Activated naive CD4-positive, alpha-beta T cell treated with anti-CD3 and anti-CD28 coated beads, Interleukin-2, amount 50 U/mL, for 16 hours (primary cell): Measurements from ENCODE around the gene SCMH1.

Experiments
- DNase-seq: peaks from one replicate; pipeline ENCODE4 v3.0.0-alpha.2; 2020

SCMH1 gene

GRCh38 chr1:41078193-41078592, 163.9 kb downstream of the SCMH1 start:
- DNase-seq = no peak

DNA sequence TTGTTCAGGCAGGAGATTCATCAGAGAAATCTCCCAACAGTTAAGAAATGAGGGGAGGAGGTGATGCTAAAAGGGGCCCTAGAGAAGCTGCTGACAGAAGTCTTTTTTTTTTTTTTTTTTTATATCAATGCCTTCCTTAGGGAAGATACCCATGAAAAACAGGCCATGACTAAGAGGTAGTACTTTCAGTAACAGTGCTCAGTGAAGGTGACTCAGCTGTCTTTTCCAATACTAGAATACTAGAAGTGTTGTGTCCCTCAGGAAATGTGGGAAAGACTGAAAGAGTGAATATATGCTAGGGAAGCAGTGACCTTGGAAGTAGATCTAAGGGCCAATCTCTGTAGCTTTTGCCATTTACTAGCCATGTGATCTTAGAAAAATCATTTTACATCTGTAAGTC, 168.1 kb downstream of the SCMH1 start:
- no peak for DNase-seq

GRCh38 chr1:41072051-41072450, 170.1 kb downstream of the SCMH1 start:
- DNase-seq = no peak

- DNase-seq = no peak
These were observed 185.2 kb downstream of the SCMH1 start for GRCh38 chr1:41056907-41057306.

DNA sequence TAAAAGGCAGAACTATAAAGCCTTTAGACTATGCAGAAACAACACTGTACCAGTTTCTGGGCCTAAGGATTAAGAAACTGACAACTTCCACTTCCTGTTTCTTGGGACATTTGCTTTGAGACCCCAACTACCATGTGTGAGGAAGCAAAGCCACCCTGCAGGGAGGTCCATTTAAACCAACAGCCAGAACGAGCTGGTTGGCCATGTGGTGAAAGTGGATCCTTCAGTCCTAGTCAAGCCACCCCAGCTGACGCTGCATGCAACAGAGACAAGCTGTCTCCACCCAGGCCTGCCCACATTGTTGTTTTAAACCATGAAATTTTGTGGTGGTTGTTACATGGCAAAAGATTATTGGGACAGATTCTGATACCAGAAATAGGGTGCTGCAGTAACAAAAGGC, 188.8 kb downstream of the SCMH1 start:
- no peak for DNase-seq

- DNase-seq = no peak
These were observed 191.1 kb downstream of the SCMH1 start for GRCh38 chr1:41051022-41051421.

DNA sequence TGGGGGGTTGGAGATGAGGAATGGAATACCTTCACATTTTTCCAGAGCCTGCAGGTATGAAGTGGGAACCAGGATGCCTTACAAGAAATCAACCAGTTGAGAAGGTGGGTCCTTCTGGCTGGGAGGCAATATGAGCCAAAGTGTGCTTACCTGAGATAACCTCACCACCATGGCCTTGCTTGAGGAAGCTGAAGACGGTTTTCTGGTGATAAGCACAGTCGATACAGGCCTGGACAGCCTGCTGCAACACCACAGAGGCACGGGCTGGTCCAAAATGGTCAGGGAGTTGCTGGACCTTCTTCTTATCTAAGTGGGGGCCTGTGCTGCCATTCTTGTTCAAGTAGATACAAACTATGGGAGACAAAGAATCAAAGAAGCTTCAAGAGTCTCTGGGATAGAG, 193.6 kb downstream of the SCMH1 start:
- DNase-seq = no peak

GRCh38 chr1:41046347-41046775, 195.7 kb downstream of the SCMH1 start:
- DNase-seq = no peak

DNA sequence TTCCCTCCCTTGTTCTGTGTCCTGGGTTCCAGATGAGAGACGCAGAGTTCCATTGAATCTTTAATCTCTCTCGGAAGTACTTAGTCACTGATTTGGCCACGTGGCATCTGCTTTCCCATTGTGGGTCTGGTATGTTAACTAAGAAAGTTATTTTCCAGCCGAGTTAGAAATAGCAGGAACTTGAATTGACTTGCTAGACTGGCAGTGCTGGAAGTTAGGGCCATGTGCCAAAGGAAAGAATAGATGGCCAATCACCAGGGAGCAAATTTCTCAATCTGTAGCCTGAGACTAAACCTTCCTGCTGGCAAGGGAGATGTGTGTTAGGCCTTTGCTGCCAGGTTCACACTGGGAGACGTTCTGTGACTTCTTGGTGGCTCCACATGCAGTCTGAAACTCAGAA, 196.4 kb downstream of the SCMH1 start:
- no peak for DNase-seq

DNA sequence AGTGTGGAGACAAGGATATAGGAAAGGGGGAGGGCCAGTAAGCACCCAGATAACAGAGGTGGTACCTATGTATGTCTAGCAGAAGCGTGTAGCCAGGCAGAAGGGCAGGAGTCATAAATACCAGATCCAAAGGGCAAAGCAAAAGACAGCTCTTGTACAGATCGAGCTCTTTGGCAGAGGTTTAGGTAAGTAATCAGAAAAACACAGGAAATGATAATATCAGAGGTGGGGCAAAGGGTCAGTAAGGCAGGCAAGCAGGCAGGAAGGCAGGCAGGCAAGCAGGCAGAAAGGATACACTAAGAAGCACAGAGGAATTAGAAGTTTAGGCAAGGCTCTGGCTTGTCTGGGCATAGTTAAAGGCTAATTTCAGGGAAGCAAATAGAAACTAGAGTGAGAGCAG, 197.9 kb downstream of the SCMH1 start:
- no peak for DNase-seq

- DNase-seq = no peak
These were observed 200.4 kb downstream of the SCMH1 start for GRCh38 chr1:41041614-41042270.

DNA sequence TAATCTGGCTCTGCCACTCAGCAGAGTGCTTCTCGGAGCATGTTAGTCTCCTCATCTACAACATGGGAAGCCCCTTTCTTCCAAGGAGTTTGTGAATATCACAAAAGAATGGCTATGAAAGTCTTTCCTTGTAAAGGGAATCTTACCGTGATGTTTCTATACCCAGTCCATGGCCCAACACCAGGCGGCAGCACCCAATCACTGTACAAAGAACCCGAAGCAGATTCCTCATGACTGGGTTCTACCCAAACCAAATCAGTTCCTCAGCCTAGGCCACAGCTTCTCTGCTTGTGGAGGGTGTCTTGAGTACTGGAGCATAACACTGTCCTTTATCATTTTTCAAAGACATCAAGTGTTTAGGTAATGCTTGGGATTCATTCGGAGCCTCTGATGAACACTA, 204.0 kb downstream of the SCMH1 start:
- DNase-seq = no peak

DNA sequence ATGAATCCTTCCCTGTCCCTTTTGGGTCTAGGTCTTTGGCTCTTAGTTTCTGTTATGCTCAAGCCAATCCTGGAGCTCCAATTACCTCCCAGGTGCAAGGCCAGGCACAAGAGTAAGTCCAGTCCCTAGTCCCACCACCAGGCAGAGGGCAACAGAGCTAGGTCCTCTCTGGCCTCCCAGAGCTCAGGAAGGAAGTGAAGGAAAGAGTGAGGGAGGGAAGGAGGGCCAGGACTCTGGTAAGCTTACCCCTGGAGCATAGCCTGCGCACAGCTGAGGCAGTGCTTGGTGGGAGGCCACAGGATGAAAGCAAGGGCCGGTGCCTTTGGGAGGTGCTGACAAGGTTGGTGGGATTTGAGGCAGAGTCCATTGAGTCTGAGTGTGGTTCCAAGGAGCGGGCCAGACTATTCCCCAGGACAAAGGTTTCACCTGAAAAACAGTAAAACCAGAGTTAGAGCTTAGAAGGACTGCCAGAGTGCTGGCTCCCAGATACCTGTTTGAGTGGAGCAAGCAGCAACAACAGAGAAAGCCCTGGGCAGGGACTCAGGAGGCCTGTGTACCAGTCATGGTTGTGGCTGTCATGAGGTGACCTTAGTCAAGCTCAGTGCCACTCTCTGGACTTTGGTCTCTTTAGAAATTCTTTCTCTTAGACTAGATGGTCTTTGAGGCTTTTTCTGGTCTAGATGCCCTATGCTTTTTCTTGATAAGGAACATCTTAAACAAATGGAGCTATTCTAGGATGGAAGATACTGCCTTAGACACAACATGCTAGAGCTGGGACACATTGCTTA, 204.8 kb downstream of the SCMH1 start:
- no peak for DNase-seq

DNA sequence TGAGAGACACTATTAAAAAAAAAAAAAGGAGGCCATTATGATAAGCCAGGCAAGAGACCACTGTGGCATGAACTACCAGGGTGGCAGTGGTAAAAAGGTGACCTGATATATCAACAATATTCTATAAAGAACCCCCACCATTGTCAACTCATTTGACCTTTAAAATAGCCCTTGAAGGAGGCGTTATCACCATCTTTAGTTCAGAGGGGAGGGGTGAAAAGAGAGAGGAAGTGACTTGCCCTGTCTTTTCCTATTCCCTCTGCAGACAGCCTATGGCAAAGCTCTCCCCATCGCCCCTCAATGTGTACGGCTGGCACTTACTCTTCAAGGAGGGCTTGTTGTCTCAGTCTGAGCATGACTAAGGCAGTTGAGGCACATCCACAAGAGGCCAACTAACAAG, 208.8 kb downstream of the SCMH1 start:
- no peak for DNase-seq

DNA sequence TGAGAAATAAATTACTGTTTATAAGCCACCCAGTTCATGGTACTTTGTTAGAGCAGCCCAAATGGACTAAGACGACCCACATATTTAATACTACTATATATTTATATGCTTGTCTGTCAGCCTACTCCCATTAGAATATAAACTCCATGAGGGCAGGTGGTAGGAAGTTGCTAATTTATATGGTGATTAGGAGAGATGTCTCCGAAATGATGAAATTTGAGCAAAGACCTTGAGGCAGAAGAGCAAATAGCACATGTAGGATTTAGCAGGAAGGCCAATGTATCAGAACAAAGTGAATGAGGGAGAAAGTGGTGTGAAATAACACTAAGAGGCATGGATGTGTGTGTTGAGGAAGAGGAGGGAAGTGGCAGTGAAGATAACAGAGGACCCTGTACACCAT, 210.0 kb downstream of the SCMH1 start:
- no peak for DNase-seq

DNA sequence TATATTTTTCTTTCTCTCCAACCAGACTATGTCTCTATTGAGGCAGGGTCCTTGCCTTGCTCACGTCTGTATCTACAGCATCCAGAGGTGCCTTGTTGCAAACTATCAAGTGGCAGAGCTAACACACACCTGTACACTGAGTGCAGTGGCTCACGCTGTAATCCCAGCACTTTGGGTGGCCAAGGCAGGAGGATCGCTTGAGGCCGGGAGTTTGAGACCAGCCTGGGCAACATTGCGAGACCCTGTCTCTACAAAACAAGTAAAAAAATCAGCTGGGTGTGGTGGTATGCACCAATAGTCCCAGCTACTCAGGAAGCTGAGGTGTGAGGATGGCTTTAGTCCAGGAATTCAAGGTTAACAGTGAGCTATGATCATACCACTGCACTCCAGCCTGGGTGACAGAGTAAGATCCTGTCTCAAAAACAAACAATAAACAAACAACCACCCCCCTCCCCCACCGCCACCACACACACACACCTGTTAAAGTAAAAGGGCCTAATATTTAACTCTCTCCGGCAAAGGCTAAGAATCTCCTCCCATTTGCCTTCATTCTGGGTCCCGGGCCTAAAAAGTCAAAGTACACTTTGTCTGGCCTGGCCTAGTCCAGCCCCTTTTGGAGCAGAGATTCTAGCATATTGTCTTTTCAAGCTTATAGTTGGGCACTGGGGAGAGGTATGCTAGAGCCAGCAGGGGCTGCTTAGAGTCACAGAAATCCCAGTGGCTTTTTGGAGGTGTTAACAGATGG, 211.1 kb downstream of the SCMH1 start:
- no peak for DNase-seq

DNA sequence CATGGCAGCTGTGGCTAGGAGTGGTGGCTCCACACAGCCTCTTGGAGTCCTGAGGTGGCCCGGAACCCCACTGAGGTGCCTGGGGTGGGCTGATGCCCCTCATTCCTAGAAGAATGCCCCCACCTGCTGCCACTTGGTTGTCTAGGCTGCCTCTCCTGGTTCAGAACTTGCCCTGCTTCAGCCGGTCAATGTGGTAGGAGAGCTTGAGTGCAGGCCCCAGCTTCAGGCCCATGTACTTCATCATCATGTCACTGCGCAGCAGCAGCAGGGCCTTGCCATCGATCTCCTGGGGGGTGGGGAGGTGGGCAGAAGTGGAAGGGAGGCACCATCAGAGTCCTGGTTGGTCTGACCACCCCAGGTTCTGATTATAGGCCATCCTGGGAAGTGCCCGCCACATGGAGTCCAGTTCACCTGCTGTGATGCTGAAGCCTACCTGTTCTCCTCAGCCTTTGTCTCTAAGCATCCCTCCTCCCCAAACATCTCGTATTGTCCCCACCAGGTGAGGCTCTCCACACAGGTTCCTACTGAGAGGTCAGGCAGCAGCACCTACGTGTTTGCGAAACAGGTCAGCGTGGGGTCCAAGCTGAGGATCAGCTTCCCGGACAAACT, 214.0 kb downstream of the SCMH1 start:
- no peak for DNase-seq

DNA sequence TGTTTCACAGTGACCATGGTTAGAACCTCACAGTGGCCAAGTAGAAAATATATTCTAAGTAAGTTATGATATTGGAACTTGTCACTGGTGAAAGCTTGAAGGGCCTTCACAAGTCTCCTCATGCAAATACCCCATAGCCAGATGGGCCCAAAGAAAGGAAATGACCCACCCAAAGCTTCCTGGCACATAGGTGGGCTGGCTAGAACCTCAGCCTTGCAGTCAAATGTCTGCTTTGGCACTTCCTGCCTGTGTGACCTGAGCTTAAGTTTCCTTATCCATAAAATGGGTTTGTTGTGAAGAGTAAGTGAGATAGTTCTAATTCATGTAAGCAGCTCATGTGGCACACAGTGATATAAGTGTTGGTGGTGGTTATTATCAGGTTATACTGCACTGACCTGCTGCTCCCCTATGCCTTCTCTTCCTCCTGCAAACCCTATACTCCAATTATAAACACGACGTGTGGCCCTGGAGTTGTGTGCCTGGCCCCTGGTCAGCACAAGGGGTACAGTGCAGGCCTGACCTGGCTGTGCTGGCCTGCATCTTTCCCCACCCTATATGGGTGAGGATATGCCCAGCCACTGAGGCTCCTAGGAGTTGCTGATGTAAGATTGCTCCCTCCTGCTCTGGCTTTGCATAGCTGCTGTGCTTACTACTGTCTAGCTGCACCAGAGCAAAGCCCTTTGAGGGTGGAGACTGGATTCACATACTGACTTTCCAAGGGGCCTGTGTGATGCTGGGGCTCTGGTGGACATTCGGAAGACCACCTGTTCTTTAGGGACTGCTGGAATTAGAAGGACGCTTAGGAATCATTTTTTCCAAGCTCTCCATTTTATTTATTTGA, 215.9 kb downstream of the SCMH1 start:
- no peak for DNase-seq

DNA sequence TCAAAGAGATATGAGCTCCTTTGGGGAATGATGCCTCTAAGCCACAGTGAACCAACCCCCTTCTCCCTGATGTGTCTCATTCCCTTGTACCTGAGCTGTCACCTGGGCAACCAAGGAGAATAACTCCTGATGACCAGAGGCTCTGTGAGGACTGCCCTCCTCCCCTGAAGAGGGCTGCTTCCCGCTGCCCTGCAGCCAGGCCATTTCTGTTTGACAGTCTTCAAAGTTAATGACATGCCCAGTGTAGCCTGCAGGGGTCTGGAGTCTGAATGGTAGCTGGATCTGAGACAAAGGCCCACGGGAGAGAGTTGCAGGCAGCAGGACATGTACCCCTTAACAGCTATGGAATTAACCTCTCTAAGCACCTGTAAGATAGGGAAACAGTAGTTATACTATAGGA, 217.2 kb downstream of the SCMH1 start:
- no peak for DNase-seq

DNA sequence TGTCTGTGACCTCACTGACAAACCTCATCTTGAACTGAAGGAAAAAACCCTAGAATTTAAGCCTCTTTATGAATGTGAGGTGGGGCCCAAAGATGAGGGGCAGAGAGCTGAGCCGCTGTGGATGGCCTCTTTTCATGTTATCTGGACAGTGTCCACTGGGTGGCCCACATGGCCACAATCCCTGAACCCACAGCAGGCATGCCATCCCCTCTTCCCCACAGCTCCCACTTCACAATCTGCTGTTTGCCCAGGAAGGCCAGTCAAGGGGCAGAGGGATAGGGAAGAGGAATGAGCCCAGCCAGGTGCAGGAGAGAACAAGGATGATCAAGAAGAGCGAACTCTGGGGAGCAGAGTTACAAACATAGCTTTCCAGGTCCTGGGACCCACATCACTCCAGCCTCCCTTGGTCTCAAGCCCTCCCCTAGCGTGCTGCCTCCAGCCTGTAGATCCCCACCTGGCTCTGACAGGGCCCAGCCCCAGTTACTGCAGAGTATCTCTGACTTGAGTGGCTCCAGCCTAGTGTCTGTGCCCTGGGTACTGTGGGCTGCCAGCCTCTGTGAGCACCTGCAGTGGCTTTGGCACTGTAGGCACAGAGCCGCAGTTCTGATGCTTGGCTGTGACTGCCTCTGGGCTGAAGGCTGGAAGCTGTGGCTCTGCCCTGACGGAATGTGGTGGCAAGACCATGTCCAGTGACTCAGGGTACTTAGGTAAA, 218.7 kb downstream of the SCMH1 start:
- no peak for DNase-seq

- DNase-seq = no peak
These were observed 219.7 kb downstream of the SCMH1 start for GRCh38 chr1:41022424-41022823.
